ENCODE data around the gene WNT8B. TPM values are rescaled to one million over a fixed set of nuclear protein-coding genes. Genes with fewer than 3 reads are reported as not detected.

Gene WNT8B
- total RNA-seq, 1 donor from 2014 or later: not detected

DNA sequence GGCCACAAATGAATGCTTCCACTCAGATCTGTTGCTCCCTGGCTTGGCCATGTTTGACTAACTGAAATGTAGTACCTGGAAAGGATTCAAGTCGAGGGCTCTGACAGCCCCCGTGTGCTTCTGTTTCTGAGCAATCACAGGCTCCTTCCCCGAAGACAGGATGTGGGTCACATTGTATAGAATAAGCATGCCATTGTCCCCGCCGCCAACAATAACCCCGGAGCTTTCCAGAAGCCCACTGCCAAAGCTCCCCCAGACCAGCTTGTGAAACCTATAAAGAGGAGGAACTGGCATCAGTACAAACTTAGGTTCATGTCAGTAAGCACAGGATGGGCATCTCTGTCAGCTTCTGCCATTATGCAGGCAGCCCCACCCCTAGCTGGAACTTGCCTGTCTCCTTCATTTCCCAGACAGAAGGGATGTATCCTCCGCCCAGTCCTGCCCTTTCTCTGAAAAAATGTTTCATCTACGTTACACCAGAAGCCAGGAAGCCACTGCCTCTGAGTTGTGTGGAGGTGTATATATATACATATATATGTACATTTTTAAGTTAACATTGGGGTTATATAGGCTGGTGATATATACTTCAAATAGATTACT lies 46.5 kb downstream of the WNT8B start:
- Histone ChIP-seq H3K27me3 (no peaks in the 10 kb centered on the region), H3K36me3 (peaks cover 25% of the 10 kb centered on the region), H3K4me1 (no peaks in the 10 kb centered on the region), H3K27ac (no peak overlapping the region), H3K4me3 (no peak overlapping the region), H3K9me3 (no peaks in the 10 kb centered on the region)
- no peak for TF ChIP-seq CTCF (IDR thresholded peaks at IDR 0.05)
- no peak for ATAC-seq
- intact Hi-C loops (cut with DNase I): no loop called here
- DNase-seq: no peak

DNA sequence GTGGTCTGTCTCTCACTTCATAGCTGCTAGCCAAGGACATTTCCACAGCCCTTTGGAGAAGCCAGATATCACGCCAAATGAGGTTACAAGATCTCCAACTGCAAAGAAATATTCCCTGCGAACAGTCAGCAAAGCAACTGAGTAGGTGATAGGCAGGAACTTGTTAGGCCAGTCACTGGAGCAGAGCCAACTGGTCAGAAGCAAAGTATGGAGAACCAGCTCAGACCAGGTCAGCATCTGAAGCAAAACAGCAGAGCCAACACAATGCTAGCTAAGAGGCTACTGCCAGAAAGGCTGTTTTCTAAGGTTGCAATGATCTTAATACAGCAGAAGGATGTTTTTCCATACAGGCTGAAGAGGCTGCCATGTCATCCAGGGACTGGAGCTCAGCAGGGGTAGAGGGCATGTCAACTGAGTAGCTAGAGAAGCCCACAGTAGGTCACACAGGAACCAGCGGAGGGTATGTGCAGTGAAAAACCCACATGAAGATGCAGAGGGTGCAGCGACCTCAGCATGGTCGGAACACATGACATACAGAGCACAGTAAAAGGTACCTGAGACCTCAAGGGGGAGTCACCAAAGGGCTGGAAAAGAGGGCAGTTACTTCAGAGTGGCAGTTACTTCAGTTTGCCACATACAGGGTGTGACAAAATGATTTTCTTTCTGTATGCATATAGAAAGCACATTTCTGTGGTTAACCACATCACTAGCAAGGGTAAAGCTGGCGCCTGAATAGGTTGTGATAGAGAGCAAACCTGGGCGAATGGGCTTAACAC lies 47.9 kb downstream of the WNT8B start:
- no peak for TF ChIP-seq CTCF (IDR thresholded peaks at IDR 0.05)
- H3K9me3 ChIP-seq: no peaks in the 10 kb centered on the region
- peak; percentile 49 for ATAC-seq
- H3K27ac ChIP-seq: no peak overlapping the region
- no peak overlapping the region for H3K4me3 ChIP-seq
- H3K27me3 ChIP-seq: no peaks in the 10 kb centered on the region
- intact Hi-C loops (cut with DNase I): no loop called here
- no peak for DNase-seq
- peaks cover 21% of the 10 kb centered on the region for H3K36me3 ChIP-seq
- H3K4me1 ChIP-seq: no peaks in the 10 kb centered on the region

- H3K4me3 ChIP-seq: no peak overlapping the region
- DNase-seq (no peak), ATAC-seq (no peak)
- H3K9me3 ChIP-seq: no peaks in the 10 kb centered on the region
- H3K4me1 ChIP-seq: peaks cover 7% of the 10 kb centered on the region
- TF ChIP-seq CTCF (IDR thresholded peaks at IDR 0.05): no peak
- no peak overlapping the region for H3K27ac ChIP-seq
- peaks cover 7% of the 10 kb centered on the region for H3K36me3 ChIP-seq
- H3K27me3 ChIP-seq: no peaks in the 10 kb centered on the region
- intact Hi-C loops (cut with DNase I): no loop called here
These were observed 52.8 kb downstream of the WNT8B start for GRCh38 chr10:100515612-100516011.

- no peak for DNase-seq
- Histone ChIP-seq H3K27ac (no peak overlapping the region), H3K9me3 (no peaks in the 10 kb centered on the region), H3K27me3 (no peaks in the 10 kb centered on the region), H3K4me1 (peaks cover 7% of the 10 kb centered on the region), H3K36me3 (peaks cover 7% of the 10 kb centered on the region), H3K4me3 (no peak overlapping the region)
- no peak for TF ChIP-seq CTCF (IDR thresholded peaks at IDR 0.05)
- intact Hi-C loops (cut with DNase I): no loop called here
- ATAC-seq: no peak
These were observed 54.0 kb downstream of the WNT8B start for GRCh38 chr10:100516847-100517246.

- H3K4me3 ChIP-seq: peak overlapping the region; percentile 39
- intact Hi-C loops (cut with DNase I): no loop called here
These were observed 56.0 kb downstream of the WNT8B start for GRCh38 chr10:100518761-100519241.

More at GRCh38 chr10:100518761-100519241, 56.0 kb downstream of the WNT8B start:
- DNase-seq (no peak), ATAC-seq (peak; percentile 88)
- Histone ChIP-seq H3K36me3 (peaks cover 20% of the 10 kb centered on the region), H3K27ac (no peak overlapping the region), H3K9me3 (no peaks in the 10 kb centered on the region), H3K4me1 (peaks cover 7% of the 10 kb centered on the region), H3K27me3 (no peaks in the 10 kb centered on the region)
- TF ChIP-seq CTCF (IDR thresholded peaks at IDR 0.05): peak; percentile 69

Measured in upper lobe of right lung (tissue), 1 donor.